OCI-M1 (cell line): ENCODE data around the gene ADAMTSL5.
"Not testable (repeated sequence)": the region's sequence is repeated elsewhere in the genome, so short reads cannot be mapped to it uniquely, and the experiment has no call there.

Experiments
- DNase-seq: peaks from one replicate; lab custom pipeline; 2025; lab: John Stamatoyannopoulos, UW

Gene ADAMTSL5

GRCh38 chr19:1530856-1531255 lies 18.0 kb upstream of the ADAMTSL5 start:
- not testable (repeated sequence) for DNase-seq

GRCh38 chr19:1529430-1529816 lies 16.6 kb upstream of the ADAMTSL5 start:
- DNase-seq: no peak

GRCh38 chr19:1528596-1529429 lies 16.0 kb upstream of the ADAMTSL5 start:
- DNase-seq: no peak

GRCh38 chr19:1527650-1528309 lies 15.0 kb upstream of the ADAMTSL5 start:
- no peak for DNase-seq

- no peak for DNase-seq
These were observed 14.3 kb upstream of the ADAMTSL5 start for GRCh38 chr19:1526979-1527649.

- no peak for DNase-seq
These were observed 13.4 kb upstream of the ADAMTSL5 start for GRCh38 chr19:1526066-1526778.

GRCh38 chr19:1525343-1525742 lies 12.5 kb upstream of the ADAMTSL5 start:
- no peak for DNase-seq

- DNase-seq: no peak
These were observed 12.1 kb upstream of the ADAMTSL5 start for GRCh38 chr19:1524972-1525325.

GRCh38 chr19:1524287-1524971 lies 11.6 kb upstream of the ADAMTSL5 start:
- no peak for DNase-seq

GRCh38 chr19:1523412-1524286 lies 10.8 kb upstream of the ADAMTSL5 start, which contains the start of gene PLK5:
Gene PLK5 (plus strand): TSS chr19:1524077. CDS start chr19:1526997, 2,920 bp downstream.
- DNase-seq: no peak

- no peak for DNase-seq
These were observed 10.0 kb upstream of the ADAMTSL5 start for GRCh38 chr19:1522838-1523237.

- DNase-seq: no peak
These were observed 9.2 kb upstream of the ADAMTSL5 start for GRCh38 chr19:1522061-1522460.

GRCh38 chr19:1521636-1522035 lies 8.8 kb upstream of the ADAMTSL5 start:
- no peak for DNase-seq

GRCh38 chr19:1520203-1520780 lies 7.5 kb upstream of the ADAMTSL5 start:
- no peak for DNase-seq

GRCh38 chr19:1519802-1520201 lies 7.0 kb upstream of the ADAMTSL5 start:
- not testable (repeated sequence) for DNase-seq

- DNase-seq: no peak
These were observed 5.7 kb upstream of the ADAMTSL5 start for GRCh38 chr19:1518471-1518870.

GRCh38 chr19:1516395-1516753 lies 3.6 kb upstream of the ADAMTSL5 start:
- no peak for DNase-seq

- DNase-seq: no peak
These were observed 2.3 kb upstream of the ADAMTSL5 start for GRCh38 chr19:1514986-1515721.

- DNase-seq: no peak
These were observed 1.5 kb upstream of the ADAMTSL5 start for GRCh38 chr19:1514295-1514661.
